NCI-H1694 (cell line): ENCODE results near the gene AP1G2.
"Not testable (repeated sequence)": the region's sequence is repeated elsewhere in the genome, so short reads cannot be mapped to it uniquely, and the experiment has no call there.

Experiments
- DNase-seq: peaks from one replicate; lab custom pipeline; 2025; lab: John Stamatoyannopoulos, UW

AP1G2 gene

GRCh38 chr14:23594191-23594590, 26.6 kb upstream of the AP1G2 start:
- DNase-seq = not testable (repeated sequence)

DNA sequence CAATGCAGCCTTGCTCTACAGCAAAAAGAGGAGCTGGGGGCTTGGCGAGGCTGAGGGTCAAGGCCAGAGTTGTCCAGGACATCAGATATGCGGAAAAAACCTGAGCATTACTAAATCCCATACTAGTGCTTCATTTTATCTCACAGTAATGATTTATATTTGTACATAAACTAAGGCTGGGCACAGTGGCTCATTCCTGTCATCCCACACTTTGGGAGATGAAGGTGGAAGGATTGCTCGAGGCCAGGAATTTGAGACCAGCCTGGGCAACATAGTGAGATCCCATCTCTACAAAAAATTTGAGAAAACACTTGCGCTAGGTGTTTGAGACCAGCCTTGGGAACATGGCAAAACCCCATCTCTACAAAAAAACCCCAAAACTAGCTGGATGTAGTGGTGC, 22.6 kb upstream of the AP1G2 start:
- no peak for DNase-seq

- no peak for DNase-seq
Measured at GRCh38 chr14:23589606-23590005, 22.0 kb upstream of the AP1G2 start.

- peak; percentile 90 for DNase-seq
Measured at GRCh38 chr14:23588884-23589598, 21.4 kb upstream of the AP1G2 start.

DNA sequence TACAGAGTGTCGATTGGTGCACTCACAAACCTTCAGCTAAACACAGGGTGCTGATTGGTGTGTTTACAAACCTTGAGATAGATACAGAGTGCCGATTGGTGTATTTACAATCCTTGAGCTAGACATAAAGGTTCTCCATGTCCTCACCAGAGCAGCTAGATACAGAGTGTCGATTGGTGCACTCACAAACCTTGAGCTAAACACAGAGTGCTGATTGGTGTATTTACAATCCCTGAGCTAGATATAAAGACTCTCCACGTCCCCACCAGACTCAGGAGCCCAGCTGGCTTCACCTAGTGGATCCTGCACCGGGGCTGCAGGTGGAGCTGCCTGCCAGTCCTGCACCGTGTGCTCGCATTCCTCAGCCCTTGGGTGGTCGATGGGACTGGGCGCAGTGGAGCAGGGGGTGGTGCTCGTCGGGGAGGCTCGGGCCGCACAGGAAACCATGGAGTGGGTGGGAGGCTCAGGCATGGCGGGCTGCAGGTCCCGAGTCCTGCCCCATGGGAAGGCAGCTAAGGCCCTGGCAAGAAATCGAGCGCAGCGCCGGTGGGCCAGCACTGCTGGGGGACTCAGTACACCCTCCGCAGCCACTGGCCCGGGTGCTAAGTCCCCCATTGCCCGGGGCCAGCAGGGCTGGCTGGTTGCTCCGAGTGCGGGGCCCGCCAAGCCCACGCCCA, 17.1 kb upstream of the AP1G2 start:
- DNase-seq = not testable (repeated sequence)

- not testable (repeated sequence) for DNase-seq
Measured at GRCh38 chr14:23583761-23584526, 16.4 kb upstream of the AP1G2 start.

DNA sequence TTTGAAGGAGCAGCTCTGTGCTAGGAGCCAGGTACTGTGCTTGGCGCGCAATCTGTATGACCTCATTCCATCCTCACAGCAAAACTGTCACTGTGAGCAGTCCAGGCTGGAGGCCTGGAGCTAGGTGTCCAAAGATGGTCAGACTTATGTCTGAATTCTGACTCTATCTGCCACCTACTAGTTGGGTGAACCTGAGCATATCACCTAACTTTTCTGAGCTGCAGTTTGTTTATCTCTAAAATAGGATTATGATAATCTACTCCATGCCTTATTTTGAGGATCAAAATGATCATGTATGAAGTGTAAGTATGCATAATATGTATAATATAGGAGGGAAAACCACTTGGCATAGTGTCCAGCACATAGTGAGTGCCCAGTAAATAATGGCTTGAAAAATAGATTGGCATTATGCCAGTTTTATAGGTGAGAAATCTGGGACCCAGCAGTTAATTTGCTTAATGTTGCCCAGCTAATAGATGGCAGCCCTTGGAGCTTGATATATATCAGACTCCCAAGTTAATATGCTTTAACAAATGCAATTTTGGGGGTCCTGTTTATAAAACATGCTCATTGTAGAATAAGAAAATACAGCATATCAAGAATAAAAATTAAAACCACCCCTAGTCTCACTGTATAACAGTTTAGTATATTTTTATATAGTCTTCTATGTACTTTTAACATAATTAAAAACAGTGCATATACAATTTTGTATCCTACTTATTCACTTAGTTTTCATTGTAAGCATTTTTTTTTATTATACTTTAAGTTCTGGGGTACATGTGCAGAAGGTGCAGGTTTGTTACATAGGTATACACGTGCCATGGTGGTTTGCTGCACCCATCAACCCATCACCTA, 15.5 kb upstream of the AP1G2 start:
- DNase-seq = no peak

DNA sequence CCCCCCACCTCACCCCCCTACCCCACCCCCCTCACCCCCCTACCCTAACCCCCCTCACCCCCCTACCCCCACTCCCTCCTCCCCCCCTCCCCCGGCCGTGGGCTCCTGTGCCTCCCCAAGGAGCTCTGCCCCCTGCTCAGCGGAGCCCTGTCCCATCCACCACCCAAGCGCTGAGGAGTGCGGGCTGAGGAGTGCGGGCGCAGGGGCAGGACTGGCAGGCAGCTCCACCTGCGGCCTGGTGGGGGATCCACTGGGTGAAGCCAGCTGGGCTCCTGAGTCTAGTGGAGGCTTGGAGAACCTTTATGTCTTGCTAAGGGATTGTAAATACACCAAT, 13.3 kb upstream of the AP1G2 start:
- no peak for DNase-seq

DNA sequence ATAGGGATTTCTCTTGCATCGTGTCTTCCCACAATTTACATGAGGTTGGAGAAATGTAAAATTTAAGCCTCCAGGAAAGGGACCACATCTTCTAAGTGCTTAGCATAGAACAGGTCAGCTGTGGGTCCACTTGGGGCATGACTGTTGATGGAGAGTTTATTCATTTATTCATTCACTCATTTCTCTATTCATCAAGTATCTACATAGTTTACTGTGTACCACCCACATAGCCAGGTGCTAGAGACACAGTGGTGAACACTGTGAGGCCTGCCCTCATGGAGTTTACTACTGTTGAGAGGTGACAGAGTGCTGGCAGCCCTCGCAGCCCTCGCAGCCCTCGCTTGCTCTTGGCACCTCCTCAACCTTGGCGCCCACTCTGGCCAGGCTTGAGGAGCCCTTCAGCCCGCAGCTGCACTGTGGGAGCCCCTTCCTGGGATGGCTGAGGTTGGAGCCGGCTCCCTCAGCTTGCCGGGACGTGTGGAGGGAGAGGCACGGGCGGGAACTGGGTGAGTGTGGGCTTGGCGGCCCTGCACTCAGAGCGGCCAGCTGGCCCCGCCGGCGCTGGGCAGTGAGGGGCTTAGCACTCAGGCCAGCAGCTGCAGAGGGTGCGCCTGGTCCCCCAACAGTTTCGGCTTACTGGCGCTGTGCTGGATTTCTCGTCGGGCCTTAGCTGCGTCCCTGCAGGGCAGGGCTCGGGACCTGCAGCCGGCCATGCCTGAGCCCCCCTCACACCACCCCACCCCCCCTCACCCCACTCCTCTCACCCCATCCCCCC, 12.7 kb upstream of the AP1G2 start:
- no peak for DNase-seq

GRCh38 chr14:23579739-23580138, 12.1 kb upstream of the AP1G2 start:
- no peak for DNase-seq

- DNase-seq = no peak
Measured at GRCh38 chr14:23579311-23579630, 11.7 kb upstream of the AP1G2 start.

GRCh38 chr14:23578560-23579310, 11.1 kb upstream of the AP1G2 start, which contains the start of gene JPH4:
Gene JPH4 (minus strand): TSS chr14:23578790. CDS start chr14:23577453, 1,337 bp downstream.
- peak; percentile 19 for DNase-seq

DNA sequence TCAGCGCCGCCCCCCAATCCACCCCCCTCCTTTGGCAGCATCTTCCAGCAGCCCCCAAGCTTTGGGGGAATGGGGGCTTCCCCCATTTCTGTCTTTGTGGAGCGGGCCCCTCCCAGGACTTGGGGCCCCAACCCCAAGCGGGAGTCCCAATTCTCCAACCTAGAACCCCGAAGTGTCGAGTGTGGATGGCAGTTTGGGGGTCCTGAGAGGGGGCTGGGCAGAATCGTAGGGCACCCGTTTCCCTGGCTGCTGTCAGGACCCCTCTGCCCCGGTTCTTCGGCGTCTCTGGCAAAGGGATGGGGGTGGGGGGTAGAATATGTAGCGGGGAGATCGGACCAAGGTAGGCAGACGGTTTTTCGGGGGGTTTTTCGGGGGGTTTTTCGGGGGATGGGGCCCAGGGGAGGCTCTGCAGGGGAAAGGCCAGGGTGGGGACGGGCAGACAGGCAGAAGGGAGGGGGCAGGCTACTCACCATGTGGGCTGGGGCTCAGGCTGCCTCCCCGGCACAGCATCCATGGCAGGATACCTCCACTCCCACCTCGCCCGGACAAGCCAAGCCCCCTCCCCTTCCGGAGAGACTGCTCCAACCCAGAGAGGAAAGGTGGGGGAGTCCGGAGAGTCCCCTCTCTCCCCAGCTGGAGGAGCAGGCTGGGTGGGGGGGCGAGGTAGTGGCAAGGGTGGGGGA, 10.3 kb upstream of the AP1G2 start:
- no peak for DNase-seq

- no peak for DNase-seq
Measured at GRCh38 chr14:23577004-23577681, 9.6 kb upstream of the AP1G2 start.

DNA sequence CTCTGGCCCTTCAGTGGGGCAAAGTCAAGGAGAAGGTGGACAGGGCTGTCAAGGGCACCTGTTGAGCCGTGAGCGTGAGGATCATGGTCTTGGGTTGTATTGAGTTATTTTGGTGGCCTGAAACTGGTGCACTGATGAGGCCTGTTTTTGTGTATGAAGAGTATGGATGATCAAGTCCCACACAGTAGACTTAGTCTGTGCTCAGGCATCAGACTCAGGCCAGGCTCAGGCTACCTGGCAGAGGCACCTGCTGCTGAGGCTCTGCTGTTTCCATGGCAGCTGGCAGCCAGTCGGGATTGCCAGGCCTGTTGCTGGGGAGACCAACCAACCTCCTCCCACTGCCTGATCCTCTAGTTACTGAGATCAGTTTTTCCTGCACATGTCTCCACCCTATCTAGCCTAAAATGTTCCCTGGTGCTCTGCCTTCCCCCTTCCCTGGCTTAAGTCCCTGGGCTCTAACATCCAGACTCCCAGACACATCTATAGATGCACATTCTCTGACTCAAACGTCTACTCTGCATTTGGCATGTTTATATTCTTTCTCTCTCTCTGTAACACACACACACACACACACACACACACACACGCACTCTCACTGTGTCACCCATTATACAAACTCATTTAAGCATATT, 5.9 kb upstream of the AP1G2 start:
- DNase-seq = no peak

GRCh38 chr14:23572836-23573235, 5.2 kb upstream of the AP1G2 start:
- DNase-seq = no peak

DNA sequence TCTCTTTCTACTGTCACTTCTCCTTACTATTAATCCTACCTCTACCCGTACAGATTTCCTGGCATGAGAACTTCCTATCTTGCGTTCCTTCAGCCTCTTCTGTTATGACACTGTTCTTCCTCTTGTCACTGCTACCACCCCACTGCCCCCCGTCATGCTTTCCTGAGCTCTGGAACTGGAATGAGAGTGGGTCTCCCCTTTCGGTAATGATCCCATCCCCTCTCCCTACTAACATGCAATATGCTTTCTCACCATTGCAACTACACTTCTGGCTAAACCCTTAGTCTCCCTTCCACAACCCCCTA, 4.9 kb upstream of the AP1G2 start:
- no peak for DNase-seq

DNA sequence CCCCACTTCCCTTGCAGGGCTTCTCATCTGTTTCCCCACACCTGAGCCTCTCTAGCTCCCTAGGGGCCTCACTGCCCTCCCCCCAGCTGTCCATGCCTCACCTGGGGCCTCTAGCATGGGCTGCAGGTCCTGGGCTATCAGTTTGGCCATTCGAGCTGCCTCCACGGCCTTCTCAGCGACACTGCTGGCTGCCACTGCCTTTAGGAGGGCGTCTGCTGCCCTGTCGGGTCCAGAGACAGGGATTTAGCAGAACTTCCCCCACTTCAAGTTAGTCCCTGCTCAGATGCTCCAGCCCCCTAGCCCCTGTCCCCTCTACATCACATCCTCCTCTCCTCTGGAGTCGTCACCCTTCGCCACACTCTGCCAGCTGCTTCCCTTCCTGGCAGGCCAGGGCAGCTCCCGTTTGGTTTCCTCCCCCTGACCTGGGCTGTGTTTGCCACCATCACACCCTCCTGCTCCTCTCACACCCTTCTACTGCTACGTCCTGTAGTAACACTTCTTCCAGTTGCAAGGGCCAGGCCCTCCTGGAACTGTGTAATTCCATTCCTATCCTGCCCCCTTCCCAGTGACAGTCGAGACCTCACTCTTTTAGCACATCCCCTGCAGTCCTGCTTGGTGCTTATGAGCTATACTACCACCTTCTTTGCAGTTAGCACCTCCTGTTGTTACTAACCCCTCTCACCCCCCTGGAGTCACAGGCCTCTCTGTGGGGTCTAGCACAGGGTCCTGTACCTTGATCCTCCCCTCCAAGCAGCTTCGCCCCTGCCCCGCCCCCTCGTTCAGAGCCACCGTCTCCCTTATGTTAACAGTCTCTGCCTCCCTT, 4.3 kb upstream of the AP1G2 start:
- DNase-seq = peak; percentile 32
